ENCODE measurements around the gene GAB1.

The GAB1 gene

GRCh38 chr4:143374255-143374654 lies 37.6 kb downstream of the GAB1 start:
- Histone ChIP-seq H3K27ac (ENCODE audit: low read depth, low read length) (no peak overlapping the region), H3K79me2 (ENCODE audit: insufficient read depth, low read length) (no peaks in the 10 kb centered on the region), H4K20me1 (ENCODE audit: low read depth, low read length) (no peaks in the 10 kb centered on the region), H2AFZ (ENCODE audit: low read depth, low read length, severe bottlenecking) (no peak overlapping the region), H3K9me2 (replicated peaks; ENCODE audit: insufficient read depth, low read length) (no peaks in the 10 kb centered on the region), H3K36me3 (ENCODE audit: low read length) (no peaks in the 10 kb centered on the region), H3K27me3 (ENCODE audit: low read length) (no peaks in the 10 kb centered on the region), H3K9me3 (ENCODE audit: insufficient read depth, low read length) (no peaks in the 10 kb centered on the region), H3F3A (ENCODE audit: insufficient read depth) (no peaks in the 10 kb centered on the region), H3K9ac (ENCODE audit: low read length) (no peak overlapping the region), H3K4me3 (ENCODE audit: insufficient read depth, low read length, poor library complexity, severe bottlenecking) (no peak overlapping the region), H3K4me2 (ENCODE audit: low read depth, low read length, poor library complexity, severe bottlenecking) (no peak overlapping the region)
- TF ChIP-seq CTCF (IDR thresholded peaks at IDR 0.05; ENCODE audit: insufficient read depth, low read length, poor library complexity, severe bottlenecking), result no peak

- no peaks in the 10 kb centered on the region for H3K9me3 ChIP-seq (ENCODE audit: insufficient read depth, low read length)
- H3K27ac ChIP-seq (ENCODE audit: low read depth, low read length), result no peak overlapping the region
- H3K9ac ChIP-seq (ENCODE audit: low read length), result no peak overlapping the region
- no peaks in the 10 kb centered on the region for H3F3A ChIP-seq (ENCODE audit: insufficient read depth)
- no peaks in the 10 kb centered on the region for H3K36me3 ChIP-seq (ENCODE audit: low read length)
- no peak for TF ChIP-seq CTCF (IDR thresholded peaks at IDR 0.05; ENCODE audit: insufficient read depth, low read length, poor library complexity, severe bottlenecking)
- no peak for TF ChIP-seq EZH2phosphoT487 (conservative IDR thresholded peaks at IDR 0.05; ENCODE audit: low read length)
- H3K79me2 ChIP-seq (ENCODE audit: insufficient read depth, low read length), result no peaks in the 10 kb centered on the region
- H3K27me3 ChIP-seq (ENCODE audit: low read length), result no peaks in the 10 kb centered on the region
- H2AFZ ChIP-seq (ENCODE audit: low read depth, low read length, severe bottlenecking), result no peak overlapping the region
- no peak overlapping the region for H3K4me3 ChIP-seq (ENCODE audit: insufficient read depth, low read length, poor library complexity, severe bottlenecking)
- H4K20me1 ChIP-seq (ENCODE audit: low read depth, low read length), result no peaks in the 10 kb centered on the region
- H3K9me2 ChIP-seq (replicated peaks; ENCODE audit: insufficient read depth, low read length), result no peaks in the 10 kb centered on the region
- no peak overlapping the region for H3K4me2 ChIP-seq (ENCODE audit: low read depth, low read length, poor library complexity, severe bottlenecking)
These were observed 38.1 kb downstream of the GAB1 start for GRCh38 chr4:143374771-143375170.

GRCh38 chr4:143375326-143376073 lies 38.8 kb downstream of the GAB1 start:
- Histone ChIP-seq H3K79me2 (ENCODE audit: insufficient read depth, low read length) (no peaks in the 10 kb centered on the region), H3K27me3 (ENCODE audit: low read length) (no peaks in the 10 kb centered on the region), H3K9me2 (replicated peaks; ENCODE audit: insufficient read depth, low read length) (no peaks in the 10 kb centered on the region), H3K4me3 (ENCODE audit: insufficient read depth, low read length, poor library complexity, severe bottlenecking) (no peak overlapping the region), H4K20me1 (ENCODE audit: low read depth, low read length) (no peaks in the 10 kb centered on the region), H3K27ac (ENCODE audit: low read depth, low read length) (no peak overlapping the region), H3F3A (ENCODE audit: insufficient read depth) (no peaks in the 10 kb centered on the region), H3K9ac (ENCODE audit: low read length) (no peak overlapping the region), H3K9me3 (ENCODE audit: insufficient read depth, low read length) (no peaks in the 10 kb centered on the region), H2AFZ (ENCODE audit: low read depth, low read length, severe bottlenecking) (no peak overlapping the region), H3K36me3 (ENCODE audit: low read length) (no peaks in the 10 kb centered on the region), H3K4me2 (ENCODE audit: low read depth, low read length, poor library complexity, severe bottlenecking) (no peak overlapping the region)
- TF ChIP-seq CTCF (IDR thresholded peaks at IDR 0.05; ENCODE audit: insufficient read depth, low read length, poor library complexity, severe bottlenecking), result no peak
- TF ChIP-seq EZH2phosphoT487 (conservative IDR thresholded peaks at IDR 0.05; ENCODE audit: low read length), result no peak

Measured in SU-DHL-6 (cell line).